MM.1S (cell line): ENCODE data around the gene USP46.

Experiments used
- DNase-seq: peaks from one replicate; pipeline ENCODE4 v3.0.0-alpha.2; 2015
- H2AFZ ChIP-seq: fragments of 300-600 bp; sonication (generic); 2 replicates; pipeline ENCODE4 v1.6.0; 2016; ENCODE audit warnings: antibody characterized with exemption, low read length
- H3F3A ChIP-seq: fragments of 300-600 bp; sonication (generic); 2 replicates; pipeline ENCODE4 v1.6.1; 2016; ENCODE audit warnings: mild to moderate bottlenecking, antibody characterized with exemption, low read length, moderate library complexity, mixed read lengths; ENCODE audit not compliant: insufficient read depth
- H3K27ac ChIP-seq: fragments of 300-600 bp; sonication (generic); 2 replicates; pipeline ENCODE4 v1.5.1; 2016; ENCODE audit warnings: mild to moderate bottlenecking, low read length
- H3K27me3 ChIP-seq: fragments of 300-600 bp; sonication (generic); replicated peaks from 2 replicates; pipeline ENCODE4 v1.6.0; 2016; ENCODE audit warnings: low read length; ENCODE audit not compliant: insufficient read depth
- H3K36me3 ChIP-seq: fragments of 300-600 bp; sonication (generic); replicated peaks from 2 replicates; pipeline ENCODE4 v1.6.1; 2016; ENCODE audit warnings: mild to moderate bottlenecking, low read length, mixed read lengths; ENCODE audit not compliant: insufficient read depth
- H3K4me1 ChIP-seq: fragments of 300-600 bp; sonication (generic); 2 replicates; pipeline ENCODE4 v1.6.1; 2016; ENCODE audit warnings: low read length, mixed read lengths
- H3K4me2 ChIP-seq: fragments of 300-600 bp; sonication (generic); 2 replicates; pipeline ENCODE4 v1.6.0; 2016; ENCODE audit warnings: low read depth, low read length
- H3K4me3 ChIP-seq: fragments of 300-600 bp; sonication (generic); 2 replicates; pipeline ENCODE4 v1.5.1; 2016; ENCODE audit warnings: low read length, mixed read lengths
- H3K79me2 ChIP-seq: fragments of 300-600 bp; sonication (generic); 2 replicates; pipeline ENCODE4 v1.6.1; 2016; ENCODE audit warnings: mixed run types, low read length, mixed read lengths
- H3K9ac ChIP-seq: fragments of 300-600 bp; sonication (generic); 2 replicates; pipeline ENCODE4 v1.6.1; 2016; ENCODE audit warnings: low read length, mixed read lengths
- H3K9me2 ChIP-seq: fragments of 300-600 bp; sonication (generic); replicated peaks from 2 replicates; pipeline ENCODE4 v1.6.1; 2016; ENCODE audit warnings: mild to moderate bottlenecking, low read length, mixed read lengths; ENCODE audit not compliant: insufficient read depth
- H3K9me3 ChIP-seq: fragments of 300-600 bp; sonication (generic); replicated peaks from 2 replicates; pipeline ENCODE4 v1.6.1; 2016; ENCODE audit warnings: mild to moderate bottlenecking, low read length, mixed read lengths; ENCODE audit not compliant: insufficient read depth
- H4K20me1 ChIP-seq: fragments of 300-600 bp; sonication (generic); 2 replicates; pipeline ENCODE4 v1.6.1; 2016; ENCODE audit warnings: mild to moderate bottlenecking, low read length, moderate library complexity, mixed read lengths; ENCODE audit not compliant: insufficient read depth
- EZH2 ChIP-seq: fragments of 300-600 bp; sonication (generic); optimal IDR thresholded peaks from 2 replicates; pipeline ENCODE3; 2017; ENCODE audit warnings: low read depth, mild to moderate bottlenecking, antibody characterized with exemption, low read length, mixed read lengths
- EZH2phosphoT487 ChIP-seq: fragments of 300-600 bp; sonication (generic); IDR thresholded peaks from 2 replicates; pipeline ENCODE4 v1.6.1; 2018; ENCODE audit warnings: antibody characterized with exemption, low read length
- TF ChIP-seq, protein P1 (sequence below): fragments of 300-600 bp; sonication (generic); IDR thresholded peaks from 2 replicates; pipeline ENCODE4 v1.5.1; 2016; ENCODE audit warnings: antibody characterized with exemption, low read length, mixed read lengths

Gene USP46

DNA sequence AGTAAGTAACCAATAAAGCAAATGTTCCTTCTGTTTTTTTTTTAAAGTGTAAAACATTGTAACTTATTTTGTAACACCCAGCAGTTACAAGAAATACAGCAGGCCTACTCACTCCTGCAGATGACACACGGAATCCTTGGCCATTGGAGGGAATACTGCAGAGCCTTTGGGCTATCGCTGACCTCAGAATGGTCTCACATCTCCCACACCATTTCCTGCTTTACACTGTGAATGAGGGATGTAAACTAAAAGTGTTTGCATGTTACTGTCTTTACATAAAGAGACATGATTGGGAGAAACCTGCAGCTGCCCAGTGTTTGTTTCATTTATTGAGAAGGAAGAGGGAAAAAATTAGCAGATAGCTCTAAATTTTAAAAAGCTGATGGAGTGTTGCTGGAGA, 64.1 kb downstream of the USP46 start:
- Histone ChIP-seq H3K36me3 (no peaks in the 10 kb centered on the region; the same call in 1 of the 2 replicates), H2AFZ (no peak overlapping the region), H3K27me3 (no peaks in the 10 kb centered on the region)

DNA sequence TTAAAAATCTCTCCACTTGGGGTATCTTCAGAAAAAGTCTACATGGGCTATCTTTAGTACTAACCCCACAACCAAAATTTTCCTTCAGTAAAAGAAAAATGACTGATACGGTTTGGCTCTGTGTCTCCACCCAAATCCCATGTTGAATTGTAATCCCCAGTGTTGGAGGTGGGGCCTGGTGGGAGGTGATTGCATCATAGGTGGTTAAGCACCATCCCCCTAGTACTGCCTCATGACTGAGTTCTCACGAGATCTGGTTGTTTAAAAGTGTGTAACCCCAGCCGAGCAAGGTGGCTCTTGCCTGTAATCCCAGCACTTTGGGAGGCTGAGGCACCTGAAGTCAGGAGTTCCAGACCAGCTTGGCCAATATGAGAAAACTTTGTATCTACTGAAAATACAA, 66.8 kb downstream of the USP46 start:
- no peaks in the 10 kb centered on the region; the same call in 1 of the 2 replicates for H3K36me3 ChIP-seq
- no peak overlapping the region for H2AFZ ChIP-seq
- H3K9me2 ChIP-seq: no peaks in the 10 kb centered on the region
- H4K20me1 ChIP-seq: no peaks in the 10 kb centered on the region
- H3K9ac ChIP-seq: no peak overlapping the region
- no peak overlapping the region for H3K27ac ChIP-seq
- no peak overlapping the region for H3K4me2 ChIP-seq
- H3K9me3 ChIP-seq: no peaks in the 10 kb centered on the region
- no peak for DNase-seq
- H3K4me1 ChIP-seq: no peaks in the 10 kb centered on the region
- H3K4me3 ChIP-seq: no peak overlapping the region
- H3K79me2 ChIP-seq: no peaks in the 10 kb centered on the region
- H3F3A ChIP-seq: no peaks in the 10 kb centered on the region
- H3K27me3 ChIP-seq: no peaks in the 10 kb centered on the region
- no peak for TF ChIP-seq EZH2
- TF ChIP-seq EZH2phosphoT487: no peak
- TF ChIP-seq, protein P1, sequence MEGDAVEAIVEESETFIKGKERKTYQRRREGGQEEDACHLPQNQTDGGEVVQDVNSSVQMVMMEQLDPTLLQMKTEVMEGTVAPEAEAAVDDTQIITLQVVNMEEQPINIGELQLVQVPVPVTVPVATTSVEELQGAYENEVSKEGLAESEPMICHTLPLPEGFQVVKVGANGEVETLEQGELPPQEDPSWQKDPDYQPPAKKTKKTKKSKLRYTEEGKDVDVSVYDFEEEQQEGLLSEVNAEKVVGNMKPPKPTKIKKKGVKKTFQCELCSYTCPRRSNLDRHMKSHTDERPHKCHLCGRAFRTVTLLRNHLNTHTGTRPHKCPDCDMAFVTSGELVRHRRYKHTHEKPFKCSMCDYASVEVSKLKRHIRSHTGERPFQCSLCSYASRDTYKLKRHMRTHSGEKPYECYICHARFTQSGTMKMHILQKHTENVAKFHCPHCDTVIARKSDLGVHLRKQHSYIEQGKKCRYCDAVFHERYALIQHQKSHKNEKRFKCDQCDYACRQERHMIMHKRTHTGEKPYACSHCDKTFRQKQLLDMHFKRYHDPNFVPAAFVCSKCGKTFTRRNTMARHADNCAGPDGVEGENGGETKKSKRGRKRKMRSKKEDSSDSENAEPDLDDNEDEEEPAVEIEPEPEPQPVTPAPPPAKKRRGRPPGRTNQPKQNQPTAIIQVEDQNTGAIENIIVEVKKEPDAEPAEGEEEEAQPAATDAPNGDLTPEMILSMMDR: no peak

More for the DNA sequence above, 64.1 kb downstream of the USP46 start:
- no peaks in the 10 kb centered on the region for H3K9me3 ChIP-seq
- no peaks in the 10 kb centered on the region for H4K20me1 ChIP-seq
- no peak for TF ChIP-seq EZH2phosphoT487
- TF ChIP-seq, protein P1: no peak
- TF ChIP-seq EZH2: no peak
- no peak overlapping the region for H3K9ac ChIP-seq
- H3F3A ChIP-seq: no peaks in the 10 kb centered on the region
- DNase-seq: no peak
- no peaks in the 10 kb centered on the region for H3K9me2 ChIP-seq
- no peak overlapping the region for H3K4me3 ChIP-seq
- no peaks in the 10 kb centered on the region for H3K79me2 ChIP-seq
- H3K27ac ChIP-seq: no peak overlapping the region
- H3K4me2 ChIP-seq: no peak overlapping the region
- no peaks in the 10 kb centered on the region for H3K4me1 ChIP-seq

DNA sequence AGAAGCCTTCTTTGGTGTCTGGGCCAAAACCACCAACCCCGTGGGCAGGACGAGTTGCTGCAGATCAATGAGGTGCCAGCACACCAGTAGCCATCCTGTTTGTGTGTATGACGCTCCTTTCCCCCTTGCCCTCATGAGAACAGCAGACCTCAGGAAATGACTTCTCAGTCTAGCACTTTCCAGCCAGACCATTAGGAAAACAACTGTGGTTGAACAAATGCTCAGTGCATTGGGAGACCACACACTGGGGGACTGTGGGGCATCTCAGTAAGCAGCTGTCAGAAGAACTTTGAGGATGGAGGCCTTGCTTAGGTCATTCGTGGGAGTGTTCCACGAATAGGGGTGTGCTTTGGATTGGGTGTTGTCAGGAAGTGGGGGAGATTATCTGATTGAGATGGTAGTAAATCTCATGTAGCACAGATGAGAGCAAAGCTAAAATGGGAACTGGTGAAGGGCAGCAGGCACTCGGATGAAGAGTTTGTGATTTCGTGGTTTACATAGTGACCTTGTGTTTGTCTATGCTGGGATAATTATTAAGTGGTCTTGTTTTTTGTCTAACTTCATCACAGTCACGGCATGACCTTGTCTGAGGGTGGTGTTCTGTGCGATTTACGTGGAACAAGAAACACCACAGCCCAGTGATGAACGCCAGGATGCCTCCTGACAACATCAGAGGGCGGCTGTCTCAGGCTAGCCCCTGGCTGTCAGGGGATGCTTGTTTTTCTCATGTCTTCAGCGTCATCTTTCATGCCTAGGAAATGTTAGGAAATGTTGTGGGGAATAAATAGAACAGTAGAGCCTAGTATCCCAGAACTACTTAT, 70.1 kb downstream of the USP46 start:
- no peak overlapping the region for H3K9ac ChIP-seq
- no peaks in the 10 kb centered on the region for H3K9me2 ChIP-seq
- no peak overlapping the region for H2AFZ ChIP-seq
- no peak overlapping the region for H3K4me3 ChIP-seq
- no peaks in the 10 kb centered on the region for H3K79me2 ChIP-seq
- H3K4me1 ChIP-seq: no peaks in the 10 kb centered on the region
- no peaks in the 10 kb centered on the region for H3K36me3 ChIP-seq
- no peaks in the 10 kb centered on the region for H3K9me3 ChIP-seq
- H3K27ac ChIP-seq: no peak overlapping the region
- TF ChIP-seq EZH2phosphoT487 (no peak), EZH2 (no peak)
- no peaks in the 10 kb centered on the region for H3F3A ChIP-seq
- DNase-seq: no peak
- H3K27me3 ChIP-seq: no peaks in the 10 kb centered on the region
- no peaks in the 10 kb centered on the region for H4K20me1 ChIP-seq
- no peak overlapping the region for H3K4me2 ChIP-seq

DNA sequence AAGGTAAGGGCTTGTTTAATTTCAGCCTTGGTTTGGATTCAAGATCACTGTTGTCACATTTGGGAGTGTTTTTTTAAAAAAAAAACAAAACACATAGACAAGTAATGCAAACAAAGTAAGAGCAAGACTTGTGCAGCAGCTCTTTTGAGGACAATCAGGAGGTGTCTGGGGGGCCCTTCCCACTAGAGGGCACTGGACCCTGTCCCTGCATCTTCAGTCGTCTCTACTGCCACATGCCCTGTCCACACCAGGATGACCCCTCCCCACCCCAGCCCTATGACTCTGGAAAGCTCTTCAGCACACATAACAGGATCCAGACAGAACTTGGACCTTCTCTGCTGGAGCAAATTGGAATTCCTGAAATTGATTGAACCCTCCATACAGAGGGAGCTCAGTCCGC, 71.0 kb downstream of the USP46 start:
- Histone ChIP-seq H3K27ac (no peak overlapping the region), H3K4me2 (no peak overlapping the region)
- TF ChIP-seq, protein P1: peak; percentile 34
- no peak for TF ChIP-seq EZH2phosphoT487
- no peak for TF ChIP-seq EZH2

More for the DNA sequence above, 71.0 kb downstream of the USP46 start:
- Histone ChIP-seq H3K4me3 (no peak overlapping the region), H3K27me3 (no peaks in the 10 kb centered on the region), H4K20me1 (no peaks in the 10 kb centered on the region), H3F3A (no peaks in the 10 kb centered on the region), H3K79me2 (no peaks in the 10 kb centered on the region), H3K9me2 (no peaks in the 10 kb centered on the region), H3K9me3 (no peaks in the 10 kb centered on the region), H3K9ac (no peak overlapping the region), H3K4me1 (no peaks in the 10 kb centered on the region), H2AFZ (no peak overlapping the region), H3K36me3 (no peaks in the 10 kb centered on the region)
- no peak for DNase-seq
